Skeletal muscle tissue (tissue), 4 donors: Measurements from ENCODE around the gene SLC37A4. TPM values are rescaled to one million over a fixed set of nuclear protein-coding genes. Genes with fewer than 3 reads are reported as not detected.
"Not testable (repeated sequence)": the region's sequence is repeated elsewhere in the genome, so short reads cannot be mapped to it uniquely, and the experiment has no call there.

Source experiments
- H3K27ac ChIP-seq: one replicate; pipeline ENCODE4 v1.7.0; 2013; ENCODE audit warnings: mild to moderate bottlenecking, low read depth, low read length, inconsistent platforms
- H3K27me3 ChIP-seq, 3 donors: one replicate each; pipeline ENCODE4 v1.7.0; 2013; ENCODE audit warnings: low read length in 3 of 3; ENCODE audit not compliant: control insufficient read depth in 3 of 3, insufficient read depth in 3 of 3
- H3K36me3 ChIP-seq, 3 donors: one replicate each; pipeline ENCODE4 v1.7.0; 2013; ENCODE audit warnings: low read length in 3 of 3; ENCODE audit not compliant: control insufficient read depth in 3 of 3, insufficient read depth in 3 of 3
- H3K4me1 ChIP-seq, 3 donors: one replicate each; pipeline ENCODE4 v1.7.0; 2013; ENCODE audit warnings: low read length in 3 of 3, mild to moderate bottlenecking in 3 of 3; ENCODE audit not compliant: control insufficient read depth in 3 of 3, insufficient read depth in 3 of 3
- H3K4me3 ChIP-seq, 3 donors: one replicate each; pipeline ENCODE4 v1.7.0; 2013; ENCODE audit warnings: low read length in 3 of 3
- H3K9ac ChIP-seq, 3 donors: one replicate each; pipeline ENCODE4 v1.7.0; 2013; ENCODE audit warnings: low read length in 3 of 3, mild to moderate bottlenecking in 3 of 3, moderate library complexity in 2 of 3, low read depth in 1 of 3
- H3K9me3 ChIP-seq, 3 donors: one replicate each; pipeline ENCODE4 v1.7.0; 2013; ENCODE audit warnings: low read length in 3 of 3; ENCODE audit not compliant: control insufficient read depth in 3 of 3
- total RNA-seq: library from RNA; depleted of rRNA; stranded (reverse); fragments of >200 nt; gene quantifications from one replicate; pipeline ENCODE4 v1.2.3, GENCODE V29; 2014
- donor health status: Osteomylitis.

Gene SLC37A4
- total RNA-seq, 1 donor from 2014 or later = 6.8 TPM

DNA sequence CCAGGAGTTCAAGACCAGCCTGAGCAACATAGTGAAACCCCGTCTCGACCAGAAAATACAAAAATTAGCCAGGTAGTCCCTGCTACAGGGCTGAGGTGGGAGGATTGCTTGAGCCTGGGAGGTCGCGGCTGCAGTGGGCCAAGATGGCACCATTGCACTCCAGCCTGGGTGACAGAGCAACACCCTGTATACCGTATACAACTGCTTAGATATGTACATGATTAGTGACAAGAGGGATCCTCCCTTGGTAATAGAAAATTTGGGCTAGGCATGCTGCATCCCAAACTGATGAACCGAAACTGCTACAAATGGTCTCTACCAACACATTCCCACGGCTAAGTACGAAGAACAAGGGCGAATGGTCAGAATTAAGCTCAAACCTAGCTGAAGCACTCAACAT, 12.2 kb upstream of the SLC37A4 start:
- Histone ChIP-seq H3K27ac (no peak overlapping the region), H3K36me3 (peaks cover 22 to 30% (median 30%) of the 10 kb centered on the region in 3 donors), H3K9me3 (no peaks in the 10 kb centered on the region), H3K27me3 (no peaks in the 10 kb centered on the region), H3K4me3 (no peak overlapping the region), H3K4me1 (no peaks in the 10 kb centered on the region), H3K9ac (no peak overlapping the region)

GRCh38 chr11:119041821-119042514, 11.3 kb upstream of the SLC37A4 start:
- no peaks in the 10 kb centered on the region for H3K27me3 ChIP-seq
- no peak overlapping the region for H3K27ac ChIP-seq
- peaks cover 15 to 20% (median 20%) of the 10 kb centered on the region in 3 donors for H3K36me3 ChIP-seq
- no peaks in the 10 kb centered on the region for H3K4me1 ChIP-seq
- H3K4me3 ChIP-seq = no peak overlapping the region
- no peak overlapping the region for H3K9ac ChIP-seq
- no peaks in the 10 kb centered on the region for H3K9me3 ChIP-seq

DNA sequence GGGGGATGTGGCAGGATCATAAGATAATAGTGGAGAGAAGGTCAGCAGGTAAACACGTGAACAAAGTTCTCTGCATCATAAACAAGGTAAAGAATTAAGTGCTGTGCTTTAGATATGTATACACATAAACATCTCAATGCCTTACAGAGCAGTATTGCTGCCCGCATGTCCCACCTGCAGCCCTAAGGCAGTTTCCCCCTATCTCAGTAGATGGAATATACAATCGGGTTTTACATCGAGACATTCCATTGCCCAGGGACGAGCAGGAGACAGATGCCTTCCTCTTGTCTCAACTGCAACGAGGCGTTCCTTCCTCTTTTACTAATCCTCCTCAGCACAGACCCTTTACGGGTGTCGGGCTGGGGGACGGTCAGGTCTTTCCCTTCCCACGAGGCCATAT, 8.8 kb upstream of the SLC37A4 start:
- not testable (repeated sequence) for H3K36me3 ChIP-seq, H3K27ac ChIP-seq, H3K4me1 ChIP-seq, H3K27me3 ChIP-seq, H3K9me3 ChIP-seq, H3K4me3 ChIP-seq, H3K9ac ChIP-seq

GRCh38 chr11:119038884-119039283, 8.2 kb upstream of the SLC37A4 start:
- Histone ChIP-seq H3K4me3 (no peak overlapping the region), H3K9ac (no peak overlapping the region), H3K27me3 (no peaks in the 10 kb centered on the region), H3K36me3 (no peaks in the 10 kb centered on the region), H3K27ac (no peak overlapping the region), H3K9me3 (no peaks in the 10 kb centered on the region), H3K4me1 (no peaks in the 10 kb centered on the region)

- peaks cover 2 to 5% (median 4%) of the 10 kb centered on the region in 3 donors for H3K4me1 ChIP-seq
- H3K27me3 ChIP-seq = no peaks in the 10 kb centered on the region
- no peaks in the 10 kb centered on the region for H3K9me3 ChIP-seq
- peak overlapping the region in 1 of 3 donors; percentile 10 for H3K9ac ChIP-seq
- H3K4me3 ChIP-seq = no peak overlapping the region
- no peaks in the 10 kb centered on the region for H3K36me3 ChIP-seq
- H3K27ac ChIP-seq = no peak overlapping the region
Measured at GRCh38 chr11:119034813-119035212, 4.1 kb upstream of the SLC37A4 start.

DNA sequence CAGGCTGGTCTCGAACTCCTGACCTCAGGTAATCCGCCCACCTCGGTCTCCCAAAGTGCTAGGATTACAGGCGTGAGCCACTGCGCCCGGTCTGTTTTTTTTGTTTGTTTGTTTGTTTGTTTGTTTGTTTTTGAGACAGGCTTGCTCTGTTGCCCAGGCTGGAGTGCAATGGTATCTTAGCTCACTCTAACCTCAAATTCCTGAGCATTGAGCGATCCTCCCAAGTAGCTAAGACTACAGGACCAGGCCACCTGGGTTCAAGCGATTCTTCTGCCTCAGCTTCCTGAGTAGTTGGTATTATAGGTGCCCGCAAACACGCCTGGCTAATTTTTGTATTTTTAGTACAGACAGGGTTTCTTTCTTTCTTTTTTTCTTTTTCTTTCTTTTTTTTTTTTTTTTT, 2.7 kb upstream of the SLC37A4 start:
- not testable (repeated sequence) for H3K9me3 ChIP-seq, H3K4me3 ChIP-seq, H3K36me3 ChIP-seq, H3K27me3 ChIP-seq, H3K27ac ChIP-seq, H3K9ac ChIP-seq
- H3K4me1 ChIP-seq = peaks cover 16 to 19% (median 18%) of the 10 kb centered on the region in 3 donors

DNA sequence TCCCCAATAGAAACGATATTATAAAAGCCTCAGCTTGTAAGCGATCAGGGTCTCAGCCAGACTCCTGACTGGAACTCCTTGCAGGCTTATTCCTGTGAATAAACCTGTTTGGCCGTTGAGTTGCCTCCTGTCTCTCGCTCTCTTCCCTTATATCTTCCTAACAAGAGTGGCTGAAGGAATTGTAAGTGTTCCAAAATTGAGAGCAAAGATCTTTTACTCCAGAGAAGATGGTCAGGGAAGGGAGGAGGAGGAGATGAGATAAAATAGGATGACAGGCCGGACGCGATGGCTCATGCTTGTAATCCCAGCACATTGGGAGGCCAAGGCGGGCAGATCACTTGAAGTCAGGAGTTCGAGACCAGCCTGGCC, 1.2 kb upstream of the SLC37A4 start:
- H3K4me3 ChIP-seq = no peak overlapping the region
- no peaks in the 10 kb centered on the region for H3K27me3 ChIP-seq
- H3K9ac ChIP-seq = no peak overlapping the region
- H3K4me1 ChIP-seq = peaks cover 31 to 34% (median 33%) of the 10 kb centered on the region in 3 donors
- no peak overlapping the region for H3K27ac ChIP-seq
- H3K36me3 ChIP-seq = peaks cover 4 to 10% (median 5%) of the 10 kb centered on the region in 3 donors
- no peaks in the 10 kb centered on the region for H3K9me3 ChIP-seq

- H3K9ac ChIP-seq = peak overlapping the region; percentile 83 to 90 (median 86)
- H3K36me3 ChIP-seq = peaks cover 12 to 18% (median 17%) of the 10 kb centered on the region in 3 donors
- peaks cover 50 to 53% (median 52%) of the 10 kb centered on the region in 3 donors for H3K4me1 ChIP-seq
Measured at GRCh38 chr11:119030029-119030328, 698 bp downstream of the SLC37A4 start.

DNA sequence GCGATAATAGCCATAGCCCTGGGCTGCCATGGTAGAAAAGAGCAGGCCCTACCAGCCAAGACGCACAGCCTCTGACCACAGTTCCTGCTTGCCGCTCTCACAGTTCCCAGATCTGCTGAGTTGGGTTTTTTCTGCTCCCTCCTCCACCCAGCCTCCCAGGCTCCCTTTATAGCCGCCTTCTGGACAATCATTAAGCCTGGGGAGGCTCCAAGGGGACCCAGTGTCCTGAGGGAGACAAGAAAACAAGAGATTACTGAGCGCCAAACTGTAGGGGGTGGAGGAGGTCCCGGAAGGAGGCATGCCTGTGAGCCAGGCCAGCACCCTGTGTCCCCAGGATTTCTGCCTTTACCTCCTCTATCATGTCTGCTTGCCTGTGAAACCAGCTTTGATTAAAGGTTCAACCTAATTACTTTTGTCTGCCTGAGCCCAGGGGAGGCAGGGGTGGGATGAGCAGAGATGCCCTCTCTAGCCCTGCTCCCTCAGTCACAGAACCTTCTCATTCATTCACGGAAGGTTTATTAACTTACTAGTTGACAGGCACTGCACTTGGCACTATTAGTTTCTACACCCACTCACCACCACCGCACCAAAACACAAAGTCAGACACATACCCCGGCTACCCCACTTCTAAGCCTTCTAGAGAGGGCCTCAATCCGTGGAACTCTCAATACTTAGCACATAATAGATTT, 1.2 kb downstream of the SLC37A4 start:
- Histone ChIP-seq H3K27me3 (no peaks in the 10 kb centered on the region), H3K27ac (peak overlapping the region; percentile 78), H3K9ac (peak overlapping the region; percentile 83 to 90 (median 86)), H3K4me3 (peak overlapping the region; percentile 90 to 94 (median 90)), H3K36me3 (peaks cover 12 to 21% (median 18%) of the 10 kb centered on the region in 3 donors), H3K9me3 (no peaks in the 10 kb centered on the region), H3K4me1 (peaks cover 55 to 58% (median 57%) of the 10 kb centered on the region in 3 donors)

More at GRCh38 chr11:119030029-119030328, 698 bp downstream of the SLC37A4 start:
- Histone ChIP-seq H3K4me3 (peak overlapping the region; percentile 90 to 94 (median 90)), H3K27ac (peak overlapping the region; percentile 78), H3K27me3 (no peaks in the 10 kb centered on the region), H3K9me3 (no peaks in the 10 kb centered on the region)

- Histone ChIP-seq H3K4me3 (peak overlapping the region; percentile 90 to 94 (median 90)), H3K9me3 (no peaks in the 10 kb centered on the region), H3K9ac (peak overlapping the region; percentile 79 to 90 (median 83)), H3K4me1 (peaks cover 60 to 63% (median 62%) of the 10 kb centered on the region in 3 donors), H3K27me3 (no peaks in the 10 kb centered on the region), H3K36me3 (peaks cover 17 to 26% (median 22%) of the 10 kb centered on the region in 3 donors), H3K27ac (peak overlapping the region; percentile 78)
Measured at GRCh38 chr11:119029069-119029339, 1.7 kb downstream of the SLC37A4 start.
